Inflammatory macrophage treated with lipopolysaccharide for 4 hours (primary cell): Measurements from ENCODE around the gene PDCD11.

ENCODE experiments used
- DNase-seq: peaks from one replicate; pipeline ENCODE4 v3.0.0-alpha.2; 2020

The PDCD11 gene

GRCh38 chr10:103419101-103419500, 22.7 kb downstream of the PDCD11 start:
- DNase-seq: no peak

GRCh38 chr10:103423748-103424147, 27.3 kb downstream of the PDCD11 start:
- no peak for DNase-seq

GRCh38 chr10:103427866-103428265, 31.4 kb downstream of the PDCD11 start:
- no peak for DNase-seq

- no peak for DNase-seq
Observed at GRCh38 chr10:103428989-103429643, 32.7 kb downstream of the PDCD11 start.

GRCh38 chr10:103429647-103430046, 33.2 kb downstream of the PDCD11 start:
- no peak for DNase-seq

GRCh38 chr10:103431902-103432301, 35.5 kb downstream of the PDCD11 start:
- DNase-seq: no peak

- DNase-seq: peak; percentile 91
Observed at GRCh38 chr10:103433858-103434257, 37.4 kb downstream of the PDCD11 start.

GRCh38 chr10:103439776-103440175, 43.4 kb downstream of the PDCD11 start:
- no peak for DNase-seq

GRCh38 chr10:103440416-103440815, 44.0 kb downstream of the PDCD11 start:
- DNase-seq: no peak

GRCh38 chr10:103441206-103441605, 44.8 kb downstream of the PDCD11 start:
- no peak for DNase-seq

GRCh38 chr10:103441611-103442010, 45.2 kb downstream of the PDCD11 start:
- no peak for DNase-seq

GRCh38 chr10:103442031-103442461, 45.6 kb downstream of the PDCD11 start:
- peak; percentile 55 for DNase-seq

- no peak for DNase-seq
Observed at GRCh38 chr10:103443475-103444185, 47.2 kb downstream of the PDCD11 start.

GRCh38 chr10:103444478-103444877, 48.1 kb downstream of the PDCD11 start:
- no peak for DNase-seq

GRCh38 chr10:103445366-103445765, 48.9 kb downstream of the PDCD11 start:
- DNase-seq: no peak

- DNase-seq: peak; percentile 46
Observed at GRCh38 chr10:103445767-103446567, 49.5 kb downstream of the PDCD11 start.

GRCh38 chr10:103447187-103447586, 50.8 kb downstream of the PDCD11 start:
- no peak for DNase-seq

- DNase-seq: peak; percentile 66
Observed at GRCh38 chr10:103448746-103449145, 52.3 kb downstream of the PDCD11 start.

- DNase-seq: no peak
Observed at GRCh38 chr10:103449208-103450144, 53.0 kb downstream of the PDCD11 start.

- DNase-seq: no peak
Observed at GRCh38 chr10:103450201-103450695, 53.8 kb downstream of the PDCD11 start.

GRCh38 chr10:103451091-103451813, 54.8 kb downstream of the PDCD11 start:
- DNase-seq: peak; percentile 51
